SK-N-SH treated with all-trans-retinoic acid at 6 μM for 48 hours (cell line): Measurements from ENCODE around the gene ALK.

Experiments
- ATAC-seq: fragments of 200-7000 bp; cut with Tn5 transposase; 3 replicates; pipeline ENCODE4 v1.9.1; 2020; ENCODE audit warnings: mild to moderate bottlenecking, moderate library complexity
- ARNTL ChIP-seq: fragments of 450-650 bp; formaldehyde crosslinking; IDR thresholded peaks from 2 replicates; pipeline ENCODE4 v1.5.0; 2020; ENCODE audit warnings: low read depth, mild to moderate bottlenecking, moderate library complexity, borderline replicate concordance
- BACH2 ChIP-seq: fragments of 250-450 bp; sonication (Bioruptor Pico); IDR thresholded peaks from 2 replicates; pipeline ENCODE4 v1.9.0; 2021; ENCODE audit warnings: mild to moderate bottlenecking, borderline replicate concordance
- CREB5 ChIP-seq: fragments of 250-450 bp; sonication (Bioruptor Pico); IDR thresholded peaks from 2 replicates; pipeline ENCODE4 v1.5.1; 2020; ENCODE audit warnings: low read depth, mild to moderate bottlenecking, moderate library complexity
- CSDC2 ChIP-seq: fragments of 250-450 bp; sonication (Bioruptor Pico); IDR thresholded peaks from 2 replicates; pipeline ENCODE4 v1.5.0; 2020; ENCODE audit warnings: mild to moderate bottlenecking, moderate library complexity
- CSRNP3 ChIP-seq: fragments of 250-450 bp; sonication (Bioruptor Pico); IDR thresholded peaks from 2 replicates; pipeline ENCODE4 v1.5.1; 2021; ENCODE audit warnings: mild to moderate bottlenecking, moderate library complexity
- ESRRG ChIP-seq: fragments of 250-450 bp; sonication (Bioruptor Pico); IDR thresholded peaks from 2 replicates; pipeline ENCODE4 v1.6.1; 2021; ENCODE audit warnings: mild to moderate bottlenecking
- GLIS3 ChIP-seq: fragments of 250-450 bp; sonication (Bioruptor Pico); IDR thresholded peaks from 2 replicates; pipeline ENCODE4 v1.5.0; 2020; ENCODE audit warnings: mild to moderate bottlenecking, moderate library complexity
- OSR1 ChIP-seq: fragments of 250-450 bp; sonication (Bioruptor Pico); IDR thresholded peaks from 2 replicates; pipeline ENCODE4 v1.8.0; 2022; ENCODE audit warnings: moderate library complexity, mild to moderate bottlenecking, inconsistent platforms
- PPARA ChIP-seq: fragments of 250-450 bp; sonication (Bioruptor Pico); IDR thresholded peaks from 2 replicates; pipeline ENCODE4 v1.5.0; 2020; ENCODE audit warnings: mild to moderate bottlenecking, borderline replicate concordance
- RARB ChIP-seq: fragments of 250-450 bp; sonication (Bioruptor Pico); IDR thresholded peaks from 2 replicates; pipeline ENCODE4 v1.8.0; 2021; ENCODE audit warnings: mild to moderate bottlenecking, moderate library complexity
- TCF4 ChIP-seq: fragments of 250-450 bp; sonication (Bioruptor Pico); IDR thresholded peaks from 2 replicates; pipeline ENCODE4 v1.8.0; 2021; ENCODE audit warnings: mild to moderate bottlenecking, moderate library complexity, borderline replicate concordance
- TOX ChIP-seq: fragments of 250-450 bp; sonication (Bioruptor Pico); IDR thresholded peaks from 2 replicates; pipeline ENCODE4 v1.8.0; 2021; ENCODE audit warnings: mild to moderate bottlenecking, moderate library complexity, borderline replicate concordance
- ZC3H10 ChIP-seq: fragments of 250-450 bp; sonication (Bioruptor Pico); IDR thresholded peaks from 2 replicates; pipeline ENCODE4 v1.5.1; 2021; ENCODE audit warnings: mild to moderate bottlenecking, moderate library complexity
- ZFP3 ChIP-seq: fragments of 250-450 bp; sonication (Bioruptor Pico); IDR thresholded peaks from 2 replicates; pipeline ENCODE4 v1.5.0; 2020; ENCODE audit warnings: mild to moderate bottlenecking, moderate library complexity
- ZFP30 ChIP-seq: fragments of 450-650 bp; formaldehyde crosslinking; IDR thresholded peaks from 2 replicates; pipeline ENCODE4 v1.5.0; 2022; ENCODE audit warnings: mild to moderate bottlenecking, moderate library complexity
- ZNF565 ChIP-seq: fragments of 450-650 bp; formaldehyde crosslinking; conservative IDR thresholded peaks from 2 replicates; pipeline ENCODE4 v1.5.0; 2020; ENCODE audit warnings: low read depth, mild to moderate bottlenecking, moderate library complexity
- ZNF8 ChIP-seq: fragments of 450-650 bp; formaldehyde crosslinking; IDR thresholded peaks from 2 replicates; pipeline ENCODE4 v1.5.0; 2020; ENCODE audit warnings: mild to moderate bottlenecking, moderate library complexity
- TF ChIP-seq, protein P1 (sequence below): fragments of 250-450 bp; sonication (Bioruptor Pico); IDR thresholded peaks from 2 replicates; pipeline ENCODE4 v1.8.0; 2020; ENCODE audit warnings: mild to moderate bottlenecking, moderate library complexity, borderline replicate concordance
- TF ChIP-seq, protein P2 (sequence below): fragments of 250-450 bp; sonication (Bioruptor Pico); IDR thresholded peaks from 2 replicates; pipeline ENCODE4 v1.5.0; 2020; ENCODE audit warnings: mild to moderate bottlenecking, moderate library complexity

ALK gene

GRCh38 chr2:29821591-29821990 lies 99.8 kb downstream of the ALK start:
- ATAC-seq, result no peak
- TF ChIP-seq, protein P1, sequence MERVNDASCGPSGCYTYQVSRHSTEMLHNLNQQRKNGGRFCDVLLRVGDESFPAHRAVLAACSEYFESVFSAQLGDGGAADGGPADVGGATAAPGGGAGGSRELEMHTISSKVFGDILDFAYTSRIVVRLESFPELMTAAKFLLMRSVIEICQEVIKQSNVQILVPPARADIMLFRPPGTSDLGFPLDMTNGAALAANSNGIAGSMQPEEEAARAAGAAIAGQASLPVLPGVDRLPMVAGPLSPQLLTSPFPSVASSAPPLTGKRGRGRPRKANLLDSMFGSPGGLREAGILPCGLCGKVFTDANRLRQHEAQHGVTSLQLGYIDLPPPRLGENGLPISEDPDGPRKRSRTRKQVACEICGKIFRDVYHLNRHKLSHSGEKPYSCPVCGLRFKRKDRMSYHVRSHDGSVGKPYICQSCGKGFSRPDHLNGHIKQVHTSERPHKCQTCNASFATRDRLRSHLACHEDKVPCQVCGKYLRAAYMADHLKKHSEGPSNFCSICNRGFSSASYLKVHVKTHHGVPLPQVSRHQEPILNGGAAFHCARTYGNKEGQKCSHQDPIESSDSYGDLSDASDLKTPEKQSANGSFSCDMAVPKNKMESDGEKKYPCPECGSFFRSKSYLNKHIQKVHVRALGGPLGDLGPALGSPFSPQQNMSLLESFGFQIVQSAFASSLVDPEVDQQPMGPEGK (CRISPR knock-in tag), result no peak
- TF ChIP-seq ZFP30 (CRISPR knock-in tag), result no peak
- no peak for TF ChIP-seq ZNF8 (CRISPR knock-in tag)

DNA sequence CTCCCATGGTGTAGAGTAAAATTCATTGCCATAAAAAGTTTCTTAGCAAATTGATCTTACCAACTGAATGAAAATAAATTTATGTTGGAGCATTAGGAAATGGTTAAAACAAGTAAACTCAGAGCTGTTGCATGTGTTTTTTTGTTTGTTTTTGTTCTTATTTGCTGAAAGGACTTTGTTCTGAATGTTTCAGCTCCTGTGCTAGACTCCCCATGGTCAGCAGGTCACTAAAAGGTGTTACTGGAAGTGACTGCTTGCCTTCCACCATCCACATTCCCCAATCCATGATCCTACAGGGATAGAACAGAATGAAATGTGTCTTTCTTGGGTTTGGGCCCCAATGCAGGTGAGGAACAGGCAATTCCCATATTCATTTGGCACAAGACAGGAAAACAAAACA lies 101.8 kb downstream of the ALK start:
- TF ChIP-seq CREB5 (CRISPR knock-in tag), result no peak
- TF ChIP-seq, protein P1 (CRISPR knock-in tag), result no peak
- no peak for TF ChIP-seq ZFP3 (CRISPR knock-in tag)
- TF ChIP-seq OSR1 (CRISPR knock-in tag), result no peak
- TF ChIP-seq, protein P2, sequence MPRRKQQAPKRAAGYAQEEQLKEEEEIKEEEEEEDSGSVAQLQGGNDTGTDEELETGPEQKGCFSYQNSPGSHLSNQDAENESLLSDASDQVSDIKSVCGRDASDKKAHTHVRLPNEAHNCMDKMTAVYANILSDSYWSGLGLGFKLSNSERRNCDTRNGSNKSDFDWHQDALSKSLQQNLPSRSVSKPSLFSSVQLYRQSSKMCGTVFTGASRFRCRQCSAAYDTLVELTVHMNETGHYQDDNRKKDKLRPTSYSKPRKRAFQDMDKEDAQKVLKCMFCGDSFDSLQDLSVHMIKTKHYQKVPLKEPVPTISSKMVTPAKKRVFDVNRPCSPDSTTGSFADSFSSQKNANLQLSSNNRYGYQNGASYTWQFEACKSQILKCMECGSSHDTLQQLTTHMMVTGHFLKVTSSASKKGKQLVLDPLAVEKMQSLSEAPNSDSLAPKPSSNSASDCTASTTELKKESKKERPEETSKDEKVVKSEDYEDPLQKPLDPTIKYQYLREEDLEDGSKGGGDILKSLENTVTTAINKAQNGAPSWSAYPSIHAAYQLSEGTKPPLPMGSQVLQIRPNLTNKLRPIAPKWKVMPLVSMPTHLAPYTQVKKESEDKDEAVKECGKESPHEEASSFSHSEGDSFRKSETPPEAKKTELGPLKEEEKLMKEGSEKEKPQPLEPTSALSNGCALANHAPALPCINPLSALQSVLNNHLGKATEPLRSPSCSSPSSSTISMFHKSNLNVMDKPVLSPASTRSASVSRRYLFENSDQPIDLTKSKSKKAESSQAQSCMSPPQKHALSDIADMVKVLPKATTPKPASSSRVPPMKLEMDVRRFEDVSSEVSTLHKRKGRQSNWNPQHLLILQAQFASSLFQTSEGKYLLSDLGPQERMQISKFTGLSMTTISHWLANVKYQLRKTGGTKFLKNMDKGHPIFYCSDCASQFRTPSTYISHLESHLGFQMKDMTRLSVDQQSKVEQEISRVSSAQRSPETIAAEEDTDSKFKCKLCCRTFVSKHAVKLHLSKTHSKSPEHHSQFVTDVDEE, result no peak
- no peak for TF ChIP-seq CSDC2 (CRISPR knock-in tag)
- TF ChIP-seq TCF4, result no peak
- no peak for TF ChIP-seq ARNTL (CRISPR knock-in tag)
- TF ChIP-seq ESRRG (CRISPR knock-in tag), result no peak
- TF ChIP-seq TOX (CRISPR knock-in tag), result no peak
- TF ChIP-seq PPARA (CRISPR knock-in tag), result no peak
- TF ChIP-seq ZC3H10, result no peak
- no peak for TF ChIP-seq RARB (CRISPR knock-in tag)

GRCh38 chr2:29817801-29818680 lies 103.3 kb downstream of the ALK start:
- ATAC-seq, result no peak
- TF ChIP-seq ZNF8 (CRISPR knock-in tag), result no peak
- TF ChIP-seq CSRNP3 (CRISPR knock-in tag), result no peak
- TF ChIP-seq ESRRG (CRISPR knock-in tag), result no peak
- no peak for TF ChIP-seq ZNF565 (CRISPR knock-in tag)
- no peak for TF ChIP-seq ZFP30 (CRISPR knock-in tag)
- no peak for TF ChIP-seq BACH2 (CRISPR knock-in tag)
- no peak for TF ChIP-seq RARB (CRISPR knock-in tag)
- TF ChIP-seq CREB5 (CRISPR knock-in tag), result no peak
- TF ChIP-seq GLIS3 (CRISPR knock-in tag), result no peak
- TF ChIP-seq TCF4, result no peak
- TF ChIP-seq CSDC2 (CRISPR knock-in tag), result no peak

More for the DNA sequence above, 101.8 kb downstream of the ALK start:
- ATAC-seq, result no peak
